ENCODE measurements around the gene ARPC5. TPM values are rescaled to one million over a fixed set of nuclear protein-coding genes. Genes with fewer than 3 reads are reported as not detected.
"Not testable (repeated sequence)": the region's sequence is repeated elsewhere in the genome, so short reads cannot be mapped to it uniquely, and the experiment has no call there.

Gene ARPC5
- total RNA-seq (100 to 1,000 TPM; 171 to 208 TPM), polyA plus RNA-seq (ENCODE audit: insufficient read length in 6 of 6) (100 to 1,000 TPM; 130 to 167 (median 142) TPM)
- long read RNA-seq, donor 1, full-length matches to known transcripts: 207 of 293 reads
- long read RNA-seq, donor 1, partial matches to known transcripts: 76 of 293 reads
- long read RNA-seq, donor 1, other reads (novel, unspliced or antisense): 10 of 293 reads
- long read RNA-seq, donor 2, full-length matches to known transcripts: 173 of 201 reads
- long read RNA-seq, donor 2, partial matches to known transcripts: 12 of 201 reads
- long read RNA-seq, donor 2, other reads (novel, unspliced or antisense): 16 of 201 reads
- long read RNA-seq, donor 3, full-length matches to known transcripts: 121 of 153 reads
- long read RNA-seq, donor 3, partial matches to known transcripts: 25 of 153 reads
- long read RNA-seq, donor 3, other reads (novel, unspliced or antisense): 7 of 153 reads
- long read RNA-seq, donor 4, full-length matches to known transcripts: 164 of 176 reads
- long read RNA-seq, donor 4, partial matches to known transcripts: 1 of 176 reads
- long read RNA-seq, donor 4, other reads (novel, unspliced or antisense): 11 of 176 reads
- long read RNA-seq, donor 5, full-length matches to known transcripts: 120 of 132 reads
- long read RNA-seq, donor 5, partial matches to known transcripts: 0 of 132 reads
- long read RNA-seq, donor 5, other reads (novel, unspliced or antisense): 12 of 132 reads
- long read RNA-seq, donor 6, full-length matches to known transcripts: 134 of 150 reads
- long read RNA-seq, donor 6, partial matches to known transcripts: 9 of 150 reads
- long read RNA-seq, donor 6, other reads (novel, unspliced or antisense): 7 of 150 reads
- long read RNA-seq, donor 7, full-length matches to known transcripts: 114 of 138 reads
- long read RNA-seq, donor 7, partial matches to known transcripts: 17 of 138 reads
- long read RNA-seq, donor 7, other reads (novel, unspliced or antisense): 7 of 138 reads
- long read RNA-seq, donor 8, full-length matches to known transcripts: 147 of 174 reads
- long read RNA-seq, donor 8, partial matches to known transcripts: 15 of 174 reads
- long read RNA-seq, donor 8, other reads (novel, unspliced or antisense): 12 of 174 reads
- long read RNA-seq, donor 9: 0 reads
- long read RNA-seq, donor 10, full-length matches to known transcripts: 97 of 106 reads
- long read RNA-seq, donor 10, partial matches to known transcripts: 0 of 106 reads
- long read RNA-seq, donor 10, other reads (novel, unspliced or antisense): 9 of 106 reads
- long read RNA-seq, donor 11, full-length matches to known transcripts: 146 of 170 reads
- long read RNA-seq, donor 11, partial matches to known transcripts: 11 of 170 reads
- long read RNA-seq, donor 11, other reads (novel, unspliced or antisense): 13 of 170 reads
- long read RNA-seq, donor 12, full-length matches to known transcripts: 135 of 150 reads
- long read RNA-seq, donor 12, partial matches to known transcripts: 6 of 150 reads
- long read RNA-seq, donor 12, other reads (novel, unspliced or antisense): 9 of 150 reads

DNA sequence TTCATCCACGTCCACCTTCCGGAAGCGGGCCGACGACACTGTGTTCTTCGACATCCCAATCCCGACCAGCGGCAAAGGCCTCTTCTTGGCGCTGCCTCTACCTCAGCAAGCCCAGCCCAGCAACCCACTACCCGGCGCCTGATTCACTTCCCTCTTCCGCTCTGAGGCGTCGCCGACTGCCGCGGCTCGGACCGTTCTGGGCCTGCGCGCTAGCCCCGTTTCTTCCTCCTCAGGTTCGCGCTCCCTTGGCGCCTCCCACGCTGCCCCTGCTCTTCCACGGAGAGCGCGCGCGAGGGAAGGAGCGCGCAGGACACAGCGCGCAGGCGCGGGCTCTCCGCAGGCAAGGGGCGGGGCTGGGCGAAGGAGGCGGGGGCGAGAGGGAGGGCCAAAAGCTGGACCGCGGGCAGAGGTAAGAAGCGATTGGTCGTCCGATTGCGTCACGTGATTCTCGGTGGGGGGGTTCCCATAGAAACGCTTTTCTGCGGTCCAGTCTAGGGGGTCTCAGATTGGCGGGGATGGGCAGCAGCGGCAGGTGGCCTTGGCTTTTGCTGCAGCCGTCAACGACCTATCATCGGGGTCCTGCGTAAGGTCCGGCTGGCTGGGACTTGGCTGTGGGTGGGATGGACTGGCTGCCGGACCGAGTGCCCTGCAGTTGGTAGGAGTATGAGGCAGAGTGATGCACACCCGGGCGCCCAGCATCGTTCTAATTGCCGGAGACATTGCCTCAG lies at the start of gene ARPC5:
Gene ARPC5 (minus strand): TSS at position 178 of the 728 bp plus-strand sequence. CDS start 124 bp downstream, at position 54.
- TF ChIP-seq, protein P1, sequence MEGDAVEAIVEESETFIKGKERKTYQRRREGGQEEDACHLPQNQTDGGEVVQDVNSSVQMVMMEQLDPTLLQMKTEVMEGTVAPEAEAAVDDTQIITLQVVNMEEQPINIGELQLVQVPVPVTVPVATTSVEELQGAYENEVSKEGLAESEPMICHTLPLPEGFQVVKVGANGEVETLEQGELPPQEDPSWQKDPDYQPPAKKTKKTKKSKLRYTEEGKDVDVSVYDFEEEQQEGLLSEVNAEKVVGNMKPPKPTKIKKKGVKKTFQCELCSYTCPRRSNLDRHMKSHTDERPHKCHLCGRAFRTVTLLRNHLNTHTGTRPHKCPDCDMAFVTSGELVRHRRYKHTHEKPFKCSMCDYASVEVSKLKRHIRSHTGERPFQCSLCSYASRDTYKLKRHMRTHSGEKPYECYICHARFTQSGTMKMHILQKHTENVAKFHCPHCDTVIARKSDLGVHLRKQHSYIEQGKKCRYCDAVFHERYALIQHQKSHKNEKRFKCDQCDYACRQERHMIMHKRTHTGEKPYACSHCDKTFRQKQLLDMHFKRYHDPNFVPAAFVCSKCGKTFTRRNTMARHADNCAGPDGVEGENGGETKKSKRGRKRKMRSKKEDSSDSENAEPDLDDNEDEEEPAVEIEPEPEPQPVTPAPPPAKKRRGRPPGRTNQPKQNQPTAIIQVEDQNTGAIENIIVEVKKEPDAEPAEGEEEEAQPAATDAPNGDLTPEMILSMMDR (IDR thresholded peaks at IDR 0.05): no peak
- intact Hi-C loops (cut with DNase I): loop anchor here in 1 of 2 donors (10.0 kb wide), 1 partner anchor 161 kb away; the partner anchor contains the start of gene SMG7
- Histone ChIP-seq H3K27ac (peak within 1 kb of the TSS; percentile 96 to 99), H3K27me3 (no peaks in the 10 kb centered on the region), H3K36me3 (peaks cover 0 to 18% of the 10 kb centered on the region in 2 donors), H3K9me3 (no peaks in the 10 kb centered on the region), H3K4me3 (peak within 1 kb of the TSS; percentile 69 to 90), H3K4me1 (peaks cover 22 to 42% of the 10 kb centered on the region in 2 donors)
- ATAC-seq (peak; percentile 93), DNase-seq (peak; percentile 96 to 100 (median 98))

DNA sequence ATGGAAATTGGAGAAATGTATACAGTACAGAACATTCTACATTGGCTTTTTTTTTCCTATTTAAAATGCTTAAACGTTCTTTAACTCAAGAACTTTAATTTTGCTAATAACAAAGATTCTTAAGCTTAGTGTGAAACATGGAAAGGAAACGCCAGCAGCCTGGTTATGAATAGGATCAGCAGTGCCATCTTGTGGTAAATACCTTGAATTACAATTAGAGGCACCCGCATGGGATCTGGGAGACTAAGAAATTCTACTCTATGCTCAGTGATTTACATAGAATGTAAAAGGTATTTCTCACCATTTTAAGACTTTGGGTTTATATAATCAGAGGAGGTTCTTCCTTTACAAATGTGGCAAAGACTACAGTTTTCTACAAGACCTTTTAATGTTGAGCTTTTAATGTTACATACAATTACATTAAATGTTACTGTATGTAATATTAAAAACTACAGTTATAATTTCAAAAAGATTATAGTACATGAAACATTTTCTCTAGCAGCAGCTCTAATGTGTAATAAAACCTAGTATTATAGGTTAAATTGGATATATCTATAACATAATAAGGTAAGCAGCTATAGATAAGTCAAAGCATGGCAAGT lies 49.6 kb upstream of the ARPC5 start:
- intact Hi-C loops (cut with DNase I): no loop called here
- DNase-seq: peak in 1 of 4 donors; percentile 19
- Histone ChIP-seq H3K4me1 (no peaks in the 10 kb centered on the region), H3K36me3 (no peaks in the 10 kb centered on the region), H3K9me3 (no peaks in the 10 kb centered on the region), H3K4me3 (no peak overlapping the region), H3K27ac (no peak overlapping the region), H3K27me3 (no peaks in the 10 kb centered on the region)
- TF ChIP-seq, protein P1 (IDR thresholded peaks at IDR 0.05): peak; percentile 83 to 84
- peak; percentile 93 for ATAC-seq

DNA sequence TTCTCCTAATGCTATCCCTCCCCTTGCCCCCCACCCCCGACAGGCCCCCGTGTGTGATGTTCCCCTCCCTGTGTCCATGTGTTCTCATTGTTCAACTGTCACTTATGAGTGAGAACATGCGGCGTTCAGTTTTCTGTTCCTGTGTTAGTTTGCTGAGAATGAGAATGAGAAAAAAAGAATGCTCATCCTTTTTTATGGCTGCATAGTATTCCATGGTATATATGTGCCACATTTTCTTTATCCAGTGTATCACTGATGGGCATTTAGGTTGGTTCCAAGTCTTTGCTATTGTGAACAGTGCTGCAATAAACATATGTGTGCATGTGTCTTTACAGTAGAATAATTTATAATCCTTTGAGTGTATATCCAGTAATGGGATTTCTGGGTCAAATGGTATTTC lies 43.8 kb upstream of the ARPC5 start:
- intact Hi-C loops (cut with DNase I); DNase-seq; ATAC-seq; H3K27ac ChIP-seq; H3K27me3 ChIP-seq; H3K4me1 ChIP-seq; H3K4me3 ChIP-seq; H3K36me3 ChIP-seq; H3K9me3 ChIP-seq: not testable (repeated sequence)

DNA sequence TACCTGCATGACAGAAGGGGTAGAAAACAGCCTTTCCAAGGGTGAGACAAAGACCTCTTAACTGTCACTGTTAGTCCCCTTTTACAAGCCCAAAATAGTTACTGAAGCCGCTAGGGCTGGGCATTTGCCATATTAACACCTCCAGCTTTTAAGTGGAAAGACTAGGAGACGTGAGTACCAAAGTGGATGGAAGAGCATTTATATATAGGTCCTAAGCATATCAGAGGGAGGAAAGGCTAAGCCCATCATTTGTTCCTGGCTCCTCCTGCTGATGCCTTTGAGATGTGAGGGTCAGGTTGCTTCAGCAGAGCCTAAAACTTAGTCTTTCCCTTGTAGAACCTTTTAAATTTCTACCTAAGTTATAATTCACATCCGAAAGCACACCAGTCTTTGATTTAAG lies 43.2 kb upstream of the ARPC5 start:
- Histone ChIP-seq H3K27me3 (no peaks in the 10 kb centered on the region), H3K4me1 (no peaks in the 10 kb centered on the region), H3K4me3 (no peak overlapping the region), H3K27ac (no peak overlapping the region), H3K36me3 (no peaks in the 10 kb centered on the region), H3K9me3 (peaks cover 0 to 3% of the 10 kb centered on the region in 2 donors)
- intact Hi-C loops (cut with DNase I): no loop called here
- TF ChIP-seq, protein P1 (IDR thresholded peaks at IDR 0.05): no peak
- ATAC-seq (no peak), DNase-seq (no peak)

All from left lung (tissue), 14 donors.